GM12891 (cell line): Measurements from ENCODE around the gene KYAT1.

Experiments
- POLR2A ChIP-seq: IDR thresholded peaks from 2 replicates; pipeline ENCODE4 v1.6.1; 2011; ENCODE audit warnings: low read depth, low read length, control low read depth
- POLR2AphosphoS5 ChIP-seq: IDR thresholded peaks from 2 replicates; pipeline ENCODE4 v1.6.1; 2011; ENCODE audit warnings: low read depth, low read length, control low read depth
- POU2F2 ChIP-seq: IDR thresholded peaks from 2 replicates; pipeline ENCODE4 v1.6.1; 2011; ENCODE audit warnings: low read depth, mild to moderate bottlenecking, control low read depth, low read length, moderate library complexity
- TAF1 ChIP-seq: IDR thresholded peaks from 2 replicates; pipeline ENCODE4 v1.6.1; 2011; ENCODE audit warnings: low read depth, low read length, control low read depth

DNA sequence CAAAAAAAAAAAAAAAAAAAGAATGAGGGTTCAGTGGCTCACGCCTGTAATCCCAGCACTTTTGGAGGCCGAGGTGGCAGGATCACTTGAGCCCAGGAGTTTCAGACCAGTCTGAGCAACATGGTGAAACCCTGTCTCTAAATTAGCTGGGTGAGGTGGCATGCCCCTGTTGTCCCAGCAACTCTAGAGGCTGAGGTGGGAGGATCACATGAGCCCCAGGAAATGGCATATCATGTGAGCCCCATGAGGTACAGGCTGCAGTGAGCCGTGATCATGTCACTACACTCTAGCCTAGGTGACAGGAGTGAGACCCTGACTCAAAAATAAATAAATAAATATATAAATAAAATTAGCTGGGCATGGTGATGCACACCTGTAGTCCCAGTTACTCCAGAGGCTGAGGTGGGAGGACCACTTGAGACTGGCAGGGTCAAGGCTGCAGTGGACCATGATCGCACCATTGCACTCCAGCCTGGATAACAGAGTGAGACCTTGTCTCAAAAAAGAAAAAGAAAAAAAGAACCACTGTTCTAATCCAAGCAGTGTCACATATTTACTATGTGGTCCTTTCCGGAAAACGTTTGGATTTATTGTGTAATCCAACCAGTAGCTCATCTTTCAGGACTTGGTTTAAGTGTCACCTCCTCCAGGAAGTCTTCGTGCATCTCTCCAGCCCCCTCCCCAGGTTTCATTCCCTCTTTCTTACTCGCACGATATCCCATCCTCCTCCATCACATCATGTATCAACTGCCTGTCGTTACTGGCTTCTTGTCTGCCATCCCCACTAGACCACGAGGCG lies 39.9 kb downstream of the KYAT1 start:
- TF ChIP-seq POLR2A (no peak), POLR2AphosphoS5 (no peak), TAF1 (no peak), POU2F2 (no peak)
